ENCODE measurements around the gene ARNT2. TPM values are rescaled to one million over a fixed set of nuclear protein-coding genes. Genes with fewer than 3 reads are reported as not detected.

Gene ARNT2
- total RNA-seq, 1 experiment from 2014 or later: 3.1 TPM

DNA sequence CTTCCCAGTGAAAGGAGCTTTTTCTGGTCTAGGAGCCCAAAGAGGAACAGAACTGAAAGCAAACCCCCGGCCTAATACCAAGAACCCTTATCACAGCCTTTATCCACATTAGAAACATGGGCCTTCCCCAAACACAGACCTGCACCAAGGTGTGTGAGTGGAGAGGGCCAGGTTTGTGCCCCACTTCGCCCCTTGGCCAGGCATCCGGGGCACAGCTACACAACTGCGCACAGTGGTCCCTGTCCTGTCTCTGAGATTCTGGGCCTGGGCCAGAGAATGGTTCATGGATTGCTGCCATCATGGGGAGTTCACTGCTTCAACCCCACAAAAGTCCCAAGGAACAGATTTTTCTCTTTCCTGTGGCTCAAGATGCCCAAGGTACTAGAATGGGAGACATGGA lies 165.5 kb downstream of the ARNT2 start:
- H3K4me3 ChIP-seq (ENCODE audit: insufficient read depth, low read depth, low read length): no peak overlapping the region
- no peaks in the 10 kb centered on the region for H3K36me3 ChIP-seq (replicated peaks; ENCODE audit: control insufficient read depth, insufficient read depth, low read length)
- no peaks in the 10 kb centered on the region for H3K27me3 ChIP-seq (ENCODE audit: control insufficient read depth, insufficient read depth, low read length)
- no peak for DNase-seq

DNA sequence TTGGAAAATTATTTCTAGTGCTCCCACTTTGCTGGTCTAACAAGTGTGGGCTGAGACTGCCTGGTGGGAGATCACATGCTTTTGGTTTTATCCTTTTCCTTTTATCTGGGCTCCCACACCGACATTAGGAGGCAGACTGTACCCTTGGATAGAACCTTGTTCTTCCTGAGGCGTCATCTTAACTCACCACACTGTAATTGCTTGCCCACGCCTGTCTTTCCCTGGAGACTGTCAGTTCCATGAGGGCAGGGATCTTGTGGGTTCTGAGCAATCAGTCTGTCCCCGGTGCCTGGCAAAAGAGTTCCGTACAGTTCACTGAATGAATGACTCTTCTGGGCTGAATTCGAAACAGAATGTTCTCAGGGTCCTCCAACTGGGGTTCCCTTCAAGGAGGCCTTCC lies 166.4 kb downstream of the ARNT2 start:
- no peak for DNase-seq
- H3K36me3 ChIP-seq (replicated peaks; ENCODE audit: control insufficient read depth, insufficient read depth, low read length): no peaks in the 10 kb centered on the region
- no peak overlapping the region for H3K4me3 ChIP-seq (ENCODE audit: insufficient read depth, low read depth, low read length)
- H3K27me3 ChIP-seq (ENCODE audit: control insufficient read depth, insufficient read depth, low read length): no peaks in the 10 kb centered on the region

DNA sequence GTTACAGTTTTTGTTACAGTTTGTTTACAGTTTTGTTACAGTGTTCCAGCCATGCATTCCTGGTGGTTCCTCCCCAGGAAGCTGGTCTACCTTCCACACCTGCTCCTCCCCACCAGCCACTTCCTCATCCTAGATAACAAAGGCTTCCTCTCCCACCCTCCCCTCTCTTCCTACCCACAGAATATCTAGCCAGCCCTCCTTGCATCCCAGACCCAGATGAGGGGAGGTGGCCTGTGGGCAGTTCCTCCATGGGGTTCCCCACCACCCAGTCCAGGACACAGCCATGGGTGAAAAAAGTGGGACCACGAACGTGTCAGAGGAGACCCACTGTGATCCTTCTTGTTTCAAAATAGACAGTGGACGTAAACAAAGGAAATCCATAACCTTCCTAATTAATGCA lies 168.2 kb downstream of the ARNT2 start:
- H3K4me3 ChIP-seq (ENCODE audit: insufficient read depth, low read depth, low read length): no peak overlapping the region
- DNase-seq: no peak
- H3K36me3 ChIP-seq (replicated peaks; ENCODE audit: control insufficient read depth, insufficient read depth, low read length): no peaks in the 10 kb centered on the region
- no peaks in the 10 kb centered on the region for H3K27me3 ChIP-seq (ENCODE audit: control insufficient read depth, insufficient read depth, low read length)

DNA sequence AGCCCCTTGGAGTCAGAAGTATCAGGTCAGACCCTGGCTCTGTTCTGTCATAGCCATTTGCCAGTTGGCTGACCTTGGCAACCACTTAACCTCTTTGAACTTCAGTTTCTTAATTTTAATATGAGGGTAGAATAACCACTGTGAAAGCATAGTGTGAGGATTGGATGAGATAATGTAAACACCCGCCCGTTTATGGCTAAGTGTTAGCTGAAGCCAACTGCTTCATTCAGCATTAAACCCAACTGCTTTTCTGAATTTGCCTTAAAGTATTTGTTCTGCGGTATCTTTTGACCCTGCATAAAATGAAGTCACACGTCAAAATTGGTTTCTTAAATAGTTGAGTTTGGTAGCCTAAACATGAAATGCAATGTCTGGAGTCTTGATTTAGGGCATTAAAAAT lies 169.4 kb downstream of the ARNT2 start:
- Histone ChIP-seq H3K4me3 (ENCODE audit: insufficient read depth, low read depth, low read length) (no peak overlapping the region), H3K27me3 (ENCODE audit: control insufficient read depth, insufficient read depth, low read length) (no peaks in the 10 kb centered on the region), H3K36me3 (replicated peaks; ENCODE audit: control insufficient read depth, insufficient read depth, low read length) (no peaks in the 10 kb centered on the region; the same call in 1 of the 2 replicates)
- DNase-seq: no peak

DNA sequence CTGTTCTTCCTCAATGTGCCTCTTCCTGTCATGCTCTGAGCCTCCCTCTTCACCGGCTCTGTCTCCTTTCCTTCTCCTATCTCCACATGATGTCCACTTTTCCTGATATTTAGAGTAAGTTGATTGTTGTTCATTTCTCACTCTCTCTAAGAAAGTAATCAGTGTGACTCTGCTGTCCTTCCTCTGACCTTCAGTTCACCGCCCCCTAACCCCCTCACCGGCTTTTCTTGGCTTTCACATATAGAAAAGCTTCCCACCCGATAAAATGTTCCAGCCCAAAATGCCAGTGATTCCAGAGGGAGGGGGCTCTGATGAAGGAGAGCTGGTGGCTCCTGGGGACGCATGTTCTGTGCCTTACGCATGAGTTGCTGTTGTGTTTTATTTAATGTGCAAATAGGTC lies 170.4 kb downstream of the ARNT2 start:
- Histone ChIP-seq H3K27me3 (ENCODE audit: control insufficient read depth, insufficient read depth, low read length) (no peaks in the 10 kb centered on the region), H3K4me3 (ENCODE audit: insufficient read depth, low read depth, low read length) (no peak overlapping the region), H3K36me3 (replicated peaks; ENCODE audit: control insufficient read depth, insufficient read depth, low read length) (no peaks in the 10 kb centered on the region; the same call in 1 of the 2 replicates)
- no peak for DNase-seq

DNA sequence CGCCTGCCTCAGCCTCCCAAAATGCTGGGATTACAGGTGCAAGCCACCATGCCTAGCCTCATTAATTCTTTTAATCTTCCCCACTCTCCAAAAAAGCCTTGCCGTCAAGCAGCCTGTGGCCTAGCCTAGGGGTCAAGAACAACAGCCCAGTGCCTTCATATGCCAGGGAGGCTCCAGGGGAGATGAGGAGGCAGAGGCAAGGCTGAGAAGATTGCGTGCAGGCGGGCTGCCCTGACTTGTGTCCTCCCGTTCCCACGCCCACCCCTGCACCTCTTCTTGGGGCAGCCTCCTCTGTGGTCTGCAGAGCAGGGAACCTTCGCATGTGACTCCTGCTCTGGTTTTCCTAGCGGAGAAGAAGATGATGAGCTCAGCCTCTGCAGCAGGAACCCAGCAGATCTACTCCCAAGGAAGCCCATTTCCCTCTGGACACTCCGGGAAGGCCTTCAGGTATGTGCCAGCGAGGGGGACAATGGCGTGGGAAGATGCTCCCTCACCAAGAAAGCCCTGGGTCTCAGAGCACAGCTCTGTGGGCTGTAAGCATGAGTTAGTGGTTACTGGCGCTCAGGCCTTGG lies 172.4 kb downstream of the ARNT2 start:
- no peaks in the 10 kb centered on the region; the same call in 1 of the 2 replicates for H3K36me3 ChIP-seq (replicated peaks; ENCODE audit: control insufficient read depth, insufficient read depth, low read length)
- H3K4me3 ChIP-seq (ENCODE audit: insufficient read depth, low read depth, low read length): no peak overlapping the region
- no peaks in the 10 kb centered on the region for H3K27me3 ChIP-seq (ENCODE audit: control insufficient read depth, insufficient read depth, low read length)
- DNase-seq: no peak

DNA sequence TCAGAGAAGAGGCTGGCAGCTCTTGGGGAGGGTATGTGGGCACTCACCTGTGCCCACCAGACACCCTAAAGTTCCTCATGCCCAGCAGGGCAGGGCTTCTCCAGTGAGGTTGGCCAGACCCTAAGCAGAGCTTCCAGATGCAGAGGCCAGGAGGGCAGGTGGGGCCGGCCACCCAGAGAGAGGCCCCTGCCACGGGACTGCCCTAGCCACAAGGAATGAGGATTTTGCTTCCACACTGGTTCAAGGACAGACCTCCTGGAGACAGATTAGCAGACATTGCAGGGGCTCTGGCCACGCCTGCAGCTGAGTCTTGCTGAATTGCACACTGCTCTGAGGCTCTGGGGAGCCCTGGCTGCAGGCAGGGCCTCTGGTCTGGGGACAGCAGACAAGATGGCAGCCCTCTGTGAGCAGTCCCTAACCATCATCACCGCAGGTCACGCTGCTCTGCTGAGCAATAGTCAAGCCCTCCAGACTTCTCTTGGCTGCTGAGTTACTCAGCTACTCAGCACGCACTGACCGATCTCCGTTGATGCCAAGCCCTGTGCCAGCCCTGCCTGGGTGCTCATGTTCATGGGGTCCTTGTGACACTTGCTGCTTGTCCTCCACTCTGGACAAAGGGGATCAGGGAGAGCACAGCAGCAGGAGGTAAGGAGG lies 173.5 kb downstream of the ARNT2 start:
- no peak for DNase-seq
- H3K36me3 ChIP-seq (replicated peaks; ENCODE audit: control insufficient read depth, insufficient read depth, low read length): no peaks in the 10 kb centered on the region; the same call in 1 of the 2 replicates
- no peak overlapping the region for H3K4me3 ChIP-seq (ENCODE audit: insufficient read depth, low read depth, low read length)
- H3K27me3 ChIP-seq (ENCODE audit: control insufficient read depth, insufficient read depth, low read length): no peaks in the 10 kb centered on the region

DNA sequence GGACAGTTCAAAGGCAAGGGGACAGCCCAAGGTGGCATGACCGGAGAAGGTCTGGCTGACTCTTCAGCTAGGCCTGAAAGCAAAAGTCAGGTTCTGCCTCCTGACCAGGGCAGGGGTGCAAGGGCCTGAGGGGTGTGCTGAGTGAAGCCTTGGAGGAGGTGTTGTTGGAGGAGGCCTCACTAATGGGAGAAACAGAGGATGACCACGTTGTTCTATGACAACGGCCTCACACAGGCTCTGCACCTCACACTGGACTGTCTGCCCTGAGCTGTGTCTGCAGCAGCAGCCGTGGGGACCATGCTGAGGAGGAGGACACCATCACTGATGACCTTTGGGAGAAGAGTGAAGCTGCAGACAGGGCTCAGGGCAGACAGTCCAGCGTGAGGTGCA lies 174.0 kb downstream of the ARNT2 start:
- no peak overlapping the region for H3K4me3 ChIP-seq (ENCODE audit: insufficient read depth, low read depth, low read length)
- no peak for DNase-seq
- no peaks in the 10 kb centered on the region for H3K27me3 ChIP-seq (ENCODE audit: control insufficient read depth, insufficient read depth, low read length)
- H3K36me3 ChIP-seq (replicated peaks; ENCODE audit: control insufficient read depth, insufficient read depth, low read length): no peaks in the 10 kb centered on the region; the same call in 1 of the 2 replicates

DNA sequence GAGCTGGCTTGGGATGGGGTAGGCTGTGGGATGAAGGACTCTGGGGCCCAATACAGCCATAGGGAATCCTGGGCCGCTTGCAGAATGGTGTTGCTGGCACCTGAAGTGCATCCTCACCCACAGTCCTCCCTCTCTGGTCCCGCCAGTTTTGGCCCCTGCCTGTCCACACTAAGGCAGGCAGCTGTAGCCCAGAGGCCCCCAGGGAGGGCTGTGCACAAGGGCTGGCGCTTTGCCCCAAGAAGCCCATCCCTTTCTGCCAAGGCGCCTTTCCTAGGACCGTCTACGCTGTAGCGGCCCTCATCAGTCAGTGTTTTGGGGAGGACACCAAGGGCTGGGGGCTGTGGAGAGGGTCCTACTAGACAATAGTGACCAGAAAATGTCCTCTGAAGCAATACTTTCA lies 174.7 kb downstream of the ARNT2 start:
- H3K36me3 ChIP-seq (replicated peaks; ENCODE audit: control insufficient read depth, insufficient read depth, low read length): no peaks in the 10 kb centered on the region; the same call in 1 of the 2 replicates
- no peaks in the 10 kb centered on the region for H3K27me3 ChIP-seq (ENCODE audit: control insufficient read depth, insufficient read depth, low read length)
- no peak for DNase-seq
- no peak overlapping the region for H3K4me3 ChIP-seq (ENCODE audit: insufficient read depth, low read depth, low read length)

DNA sequence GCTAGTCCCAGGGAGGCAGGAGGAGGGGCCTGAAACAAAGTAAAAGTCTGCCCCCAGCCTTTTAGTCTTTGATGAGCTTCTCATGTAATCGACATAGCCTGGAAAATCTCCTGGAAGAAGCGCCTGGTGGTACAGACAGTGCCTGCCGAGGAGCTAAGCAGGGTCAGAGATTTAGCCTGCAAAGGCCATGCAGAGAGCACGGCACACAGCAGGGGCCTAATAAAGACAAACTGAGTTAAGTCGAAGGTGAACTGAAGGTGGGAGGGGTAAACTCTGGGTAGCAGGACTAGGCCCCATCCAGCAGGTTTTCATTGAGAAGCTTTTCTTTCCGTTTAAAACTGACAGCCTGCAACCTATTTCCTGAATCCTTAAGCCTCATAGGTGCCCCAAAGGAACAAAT lies 175.4 kb downstream of the ARNT2 start:
- Histone ChIP-seq H3K27me3 (ENCODE audit: control insufficient read depth, insufficient read depth, low read length) (no peaks in the 10 kb centered on the region), H3K36me3 (replicated peaks; ENCODE audit: control insufficient read depth, insufficient read depth, low read length) (no peaks in the 10 kb centered on the region; the same call in 1 of the 2 replicates)
- no peak for DNase-seq

DNA sequence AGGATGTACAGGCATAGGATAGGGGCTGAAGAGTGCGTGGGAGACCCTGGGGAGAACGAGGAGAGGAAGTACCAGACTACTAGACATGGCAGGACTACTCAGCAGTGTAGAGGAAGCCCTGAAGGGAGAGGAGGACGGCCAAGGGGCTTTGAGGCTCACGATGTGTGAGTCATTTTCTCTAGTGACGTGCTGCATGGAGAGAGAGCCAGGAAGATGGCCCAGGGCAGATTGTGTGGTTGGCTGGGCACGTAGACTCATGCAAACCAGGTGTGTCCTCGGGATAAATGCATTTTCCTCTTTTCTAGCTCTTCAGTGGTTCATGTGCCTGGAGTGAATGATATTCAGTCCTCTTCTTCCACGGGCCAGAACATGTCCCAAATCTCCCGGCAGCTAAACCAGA lies 175.9 kb downstream of the ARNT2 start:
- Histone ChIP-seq H3K27me3 (ENCODE audit: control insufficient read depth, insufficient read depth, low read length) (no peaks in the 10 kb centered on the region), H3K36me3 (replicated peaks; ENCODE audit: control insufficient read depth, insufficient read depth, low read length) (no peaks in the 10 kb centered on the region; the same call in 1 of the 2 replicates), H3K4me3 (ENCODE audit: insufficient read depth, low read depth, low read length) (no peak overlapping the region)
- no peak for DNase-seq

More for the DNA sequence above, 175.4 kb downstream of the ARNT2 start:
- no peak overlapping the region for H3K4me3 ChIP-seq (ENCODE audit: insufficient read depth, low read depth, low read length)

DNA sequence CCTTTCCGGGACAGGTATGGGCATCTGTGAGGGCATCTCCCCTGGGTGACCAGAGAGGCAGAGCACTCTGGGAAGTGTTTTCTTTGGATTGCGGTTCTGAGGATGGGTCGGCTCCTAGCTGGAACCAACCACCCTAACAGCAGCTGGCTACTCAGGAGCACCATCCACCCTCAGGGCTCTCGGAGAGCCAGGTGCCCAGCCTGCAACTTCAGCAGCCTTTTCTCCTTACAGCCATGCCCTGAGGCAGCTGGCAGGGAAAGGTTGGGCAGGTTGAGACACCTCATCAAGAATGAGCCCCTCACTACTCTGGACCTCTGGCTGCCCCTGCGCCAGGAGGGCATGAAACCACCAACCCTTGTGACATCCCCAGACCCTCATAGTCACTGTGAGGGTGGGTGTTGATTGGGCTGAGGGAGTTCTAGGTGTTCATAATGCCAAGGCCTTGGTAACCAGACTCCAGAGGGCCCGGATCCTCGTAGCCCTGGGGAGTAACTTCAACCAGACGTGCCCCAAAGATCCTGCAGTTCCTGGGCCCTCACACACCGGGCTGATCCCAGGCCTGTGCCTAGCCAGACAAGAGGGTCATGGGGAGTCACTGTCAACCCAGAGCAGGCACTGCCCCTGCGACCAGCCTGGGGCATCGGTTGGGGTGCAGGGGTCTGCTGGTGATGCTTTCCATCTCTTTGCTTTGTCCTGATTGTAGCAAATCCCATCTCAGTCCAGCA lies 176.5 kb downstream of the ARNT2 start:
- no peak for DNase-seq
- H3K4me3 ChIP-seq (ENCODE audit: insufficient read depth, low read depth, low read length): no peak overlapping the region
- H3K27me3 ChIP-seq (ENCODE audit: control insufficient read depth, insufficient read depth, low read length): no peaks in the 10 kb centered on the region
- H3K36me3 ChIP-seq (replicated peaks; ENCODE audit: control insufficient read depth, insufficient read depth, low read length): no peaks in the 10 kb centered on the region; the same call in 1 of the 2 replicates

DNA sequence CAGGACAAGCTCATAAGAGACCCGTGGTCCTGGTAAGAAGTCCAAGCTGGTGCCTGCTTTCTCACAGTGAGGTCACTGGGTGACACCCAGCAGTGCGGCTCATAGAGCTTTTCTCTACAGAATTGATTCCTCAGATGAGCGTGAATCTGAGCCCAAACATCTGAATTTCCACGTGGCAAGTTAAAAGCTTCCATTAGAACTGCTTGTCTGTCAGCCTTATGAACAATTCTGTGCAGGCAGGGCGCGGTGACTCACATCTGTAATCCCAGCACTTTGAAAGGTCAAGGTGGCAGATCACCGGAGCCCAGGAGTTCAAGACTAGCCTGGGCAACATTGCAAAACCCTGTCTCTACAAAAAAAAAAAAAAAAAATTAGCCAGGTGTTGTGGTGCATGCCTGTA lies 177.8 kb downstream of the ARNT2 start:
- no peak for DNase-seq
- Histone ChIP-seq H3K4me3 (ENCODE audit: insufficient read depth, low read depth, low read length) (no peak overlapping the region), H3K27me3 (ENCODE audit: control insufficient read depth, insufficient read depth, low read length) (no peaks in the 10 kb centered on the region), H3K36me3 (replicated peaks; ENCODE audit: control insufficient read depth, insufficient read depth, low read length) (no peaks in the 10 kb centered on the region; the same call in 1 of the 2 replicates)

DNA sequence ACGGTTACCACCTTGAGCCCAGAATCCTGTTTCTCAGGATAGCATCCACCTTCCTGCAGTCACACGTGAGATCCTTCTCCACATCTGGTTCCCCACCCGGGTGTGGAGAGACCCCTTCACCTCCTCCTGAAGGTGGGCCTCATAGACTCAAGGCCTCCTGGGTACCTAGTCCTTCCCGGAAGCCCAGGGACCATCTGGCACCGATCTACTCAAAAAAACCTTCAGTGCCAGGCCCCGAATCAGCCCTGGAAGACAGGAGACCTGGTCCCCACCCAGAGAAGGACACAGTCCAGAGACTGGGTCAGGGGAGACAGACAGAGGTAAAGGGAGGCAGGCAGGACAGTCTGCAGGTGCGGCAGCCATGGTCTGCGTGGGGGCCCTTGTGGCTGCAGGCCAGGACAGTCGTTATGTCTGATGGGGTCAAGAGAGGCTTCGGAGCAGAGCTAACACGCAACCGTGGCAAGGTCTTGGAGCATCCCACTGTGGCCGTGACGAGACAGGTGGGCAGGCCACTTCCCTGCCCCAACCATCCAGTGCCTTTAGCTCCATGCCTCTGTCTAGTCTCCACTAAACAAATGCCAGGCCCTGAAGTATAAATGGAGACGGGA lies 178.7 kb downstream of the ARNT2 start:
- Histone ChIP-seq H3K27me3 (ENCODE audit: control insufficient read depth, insufficient read depth, low read length) (no peaks in the 10 kb centered on the region), H3K4me3 (ENCODE audit: insufficient read depth, low read depth, low read length) (no peak overlapping the region), H3K36me3 (replicated peaks; ENCODE audit: control insufficient read depth, insufficient read depth, low read length) (no peaks in the 10 kb centered on the region)
- no peak for DNase-seq

DNA sequence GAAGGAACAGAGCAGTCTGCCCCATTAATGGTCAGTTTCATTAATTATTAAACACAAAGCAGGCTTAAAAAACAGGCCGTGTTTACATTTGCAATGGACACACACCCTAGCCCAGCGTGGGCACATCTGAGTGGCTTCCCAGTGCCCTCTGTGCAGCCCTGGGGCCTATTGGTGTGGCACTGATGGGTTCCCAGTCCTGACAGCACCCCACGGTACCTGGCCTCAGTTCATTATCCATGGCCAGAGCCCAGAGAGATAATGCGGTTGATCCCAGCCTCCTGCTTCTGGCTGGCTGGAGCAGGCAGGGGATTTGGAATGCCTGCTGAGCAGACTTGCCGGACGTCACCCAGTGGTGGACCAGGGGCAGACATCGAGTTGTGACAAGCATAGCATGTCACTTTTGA lies 180.4 kb downstream of the ARNT2 start:
- Histone ChIP-seq H3K4me3 (ENCODE audit: insufficient read depth, low read depth, low read length) (no peak overlapping the region), H3K36me3 (replicated peaks; ENCODE audit: control insufficient read depth, insufficient read depth, low read length) (no peaks in the 10 kb centered on the region), H3K27me3 (ENCODE audit: control insufficient read depth, insufficient read depth, low read length) (no peaks in the 10 kb centered on the region)
- peak; percentile 13 for DNase-seq

Data from H7 (cell line).